DMS79 treated with DMSO at 0.1 percent for 48 hours (cell line): Measurements from ENCODE around the gene VPS37C.
A peak's percentile ranks its signal among the peaks of the same experiment; 100 is the strongest.

Source experiments
- DNase-seq: peaks from one replicate; lab custom pipeline; 2025; lab: John Stamatoyannopoulos, UW

Gene VPS37C

DNA sequence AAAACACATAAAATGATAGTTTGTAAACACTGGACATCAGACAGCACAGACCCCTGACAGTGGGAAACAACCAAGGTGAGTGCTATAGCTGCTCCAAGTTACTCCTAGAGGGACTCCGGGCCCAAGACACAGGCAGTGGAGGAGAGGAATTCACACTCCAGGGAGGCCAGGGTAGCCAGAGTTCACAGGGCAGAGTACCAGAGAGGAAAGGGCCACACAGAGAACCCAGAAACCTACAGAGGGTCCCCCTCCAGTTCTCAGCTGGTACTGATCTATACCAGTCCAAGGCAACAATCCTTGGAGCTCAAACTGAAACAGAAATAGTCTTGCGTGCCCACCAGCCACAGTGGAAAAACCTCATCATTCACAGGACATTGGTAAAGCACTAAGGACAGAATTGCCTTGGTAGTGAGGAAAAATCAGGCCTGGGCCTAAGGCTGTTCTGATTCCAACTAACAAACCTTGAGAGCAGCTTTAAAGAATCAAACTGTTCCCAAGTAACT, 7.6 kb downstream of the VPS37C start:
- DNase-seq = no peak

DNA sequence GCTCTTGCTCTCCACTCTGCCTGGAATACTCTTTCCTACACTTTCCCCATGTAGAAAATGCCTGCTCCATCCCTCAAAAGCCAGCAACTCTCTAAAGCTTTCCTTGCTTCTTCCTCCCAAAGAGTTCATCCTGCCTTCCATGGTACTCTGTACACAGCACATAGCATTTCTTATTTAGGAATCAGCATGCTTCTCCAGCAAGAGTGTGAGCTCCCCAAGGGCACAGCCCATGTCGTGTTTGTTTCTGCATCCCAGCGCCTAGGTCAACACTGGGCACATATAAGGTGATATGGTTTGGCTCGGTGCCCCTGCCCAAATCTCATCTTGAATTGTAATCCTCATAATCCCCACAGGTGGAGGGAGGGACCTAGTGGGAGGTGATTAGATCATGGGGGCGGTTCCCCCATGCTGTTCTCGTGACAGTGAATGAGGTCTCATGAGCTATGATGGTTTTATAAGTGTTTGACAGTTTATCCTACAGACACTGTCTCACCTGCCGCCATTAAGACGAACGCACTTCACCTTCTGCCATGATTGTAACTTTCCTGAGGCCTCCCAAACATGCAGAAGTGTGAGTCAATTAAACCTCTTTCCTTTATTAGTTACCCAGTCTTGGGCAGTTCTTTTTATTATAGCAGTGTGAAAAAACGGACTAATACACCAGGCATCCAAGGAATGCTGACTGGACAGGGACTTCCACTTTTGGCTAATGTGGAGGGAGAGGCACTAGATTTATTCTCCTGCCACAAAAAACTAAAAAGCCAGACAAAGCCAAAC, 8.2 kb downstream of the VPS37C start:
- no peak for DNase-seq

DNA sequence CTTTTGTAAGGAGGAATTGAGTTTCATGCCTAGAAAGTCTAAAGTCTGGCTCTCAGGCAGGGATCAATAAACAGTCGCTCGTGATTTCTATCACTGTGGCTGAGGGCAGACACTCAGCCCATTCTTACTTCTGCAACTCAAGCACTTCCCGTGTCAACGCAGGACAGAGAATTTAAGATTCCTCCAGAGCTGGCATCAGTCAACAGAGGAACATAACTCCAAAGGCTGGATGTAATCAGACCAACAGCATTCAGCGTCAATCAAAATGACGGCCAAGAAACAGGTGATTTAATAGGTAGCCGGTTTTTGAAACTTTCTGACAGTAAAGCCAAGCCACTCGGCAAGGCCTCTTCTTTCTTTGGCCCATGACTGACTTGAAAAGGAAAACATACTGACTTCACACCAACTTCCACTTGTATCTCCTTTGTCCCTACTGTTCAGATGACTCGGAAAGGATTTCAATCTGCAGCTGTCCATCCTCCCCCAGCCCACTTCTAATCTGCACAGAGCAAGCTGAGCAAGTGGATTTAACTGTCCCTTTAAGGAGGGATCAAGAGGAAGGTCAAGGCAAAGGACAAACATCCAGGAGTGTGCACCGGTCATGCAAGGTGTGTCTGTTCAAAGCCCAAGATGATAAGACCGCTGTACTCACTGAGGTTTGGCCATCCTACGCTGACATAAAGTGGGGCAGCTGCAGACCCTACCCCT, 9.5 kb downstream of the VPS37C start:
- no peak for DNase-seq

DNA sequence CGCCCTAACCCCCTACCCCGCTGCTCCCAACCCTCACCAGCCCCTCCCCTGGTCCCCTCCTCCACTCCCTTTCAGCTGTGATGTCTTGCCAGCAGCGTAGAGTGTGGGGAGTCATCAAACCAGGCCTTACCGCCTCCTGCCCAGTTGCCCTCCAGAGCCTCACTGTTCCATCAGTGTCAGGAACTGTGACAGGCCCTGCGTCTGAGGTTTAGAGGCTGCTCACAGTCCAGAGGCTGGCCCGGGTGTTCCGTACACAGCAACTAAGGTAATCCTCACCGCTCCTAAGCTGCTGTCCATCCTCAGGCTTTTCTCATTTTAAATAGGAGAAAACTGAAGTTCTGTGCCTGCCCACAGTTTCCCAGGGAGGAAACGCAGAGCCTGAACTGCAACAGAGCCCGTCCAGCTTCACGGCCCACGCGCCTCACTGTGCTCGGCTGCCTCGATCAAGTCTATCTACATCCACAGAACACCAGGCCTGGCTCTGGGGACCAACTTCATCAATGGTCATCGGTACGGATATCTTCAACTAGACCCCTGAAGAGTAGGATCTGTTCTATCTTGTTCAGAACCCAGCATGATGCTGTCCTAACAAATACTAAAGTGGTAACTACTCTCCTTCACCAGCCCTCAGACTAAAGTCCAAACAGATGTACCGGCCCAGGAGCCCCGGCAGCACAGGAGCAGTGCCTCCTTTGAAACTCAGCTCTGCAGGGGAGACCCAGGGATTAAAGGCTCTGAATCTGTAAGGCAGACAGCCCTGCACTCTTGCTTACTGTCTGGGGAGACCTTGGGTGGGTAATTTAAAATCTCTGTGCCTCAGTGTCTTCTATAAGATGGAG, 10.3 kb downstream of the VPS37C start:
- DNase-seq = no peak

DNA sequence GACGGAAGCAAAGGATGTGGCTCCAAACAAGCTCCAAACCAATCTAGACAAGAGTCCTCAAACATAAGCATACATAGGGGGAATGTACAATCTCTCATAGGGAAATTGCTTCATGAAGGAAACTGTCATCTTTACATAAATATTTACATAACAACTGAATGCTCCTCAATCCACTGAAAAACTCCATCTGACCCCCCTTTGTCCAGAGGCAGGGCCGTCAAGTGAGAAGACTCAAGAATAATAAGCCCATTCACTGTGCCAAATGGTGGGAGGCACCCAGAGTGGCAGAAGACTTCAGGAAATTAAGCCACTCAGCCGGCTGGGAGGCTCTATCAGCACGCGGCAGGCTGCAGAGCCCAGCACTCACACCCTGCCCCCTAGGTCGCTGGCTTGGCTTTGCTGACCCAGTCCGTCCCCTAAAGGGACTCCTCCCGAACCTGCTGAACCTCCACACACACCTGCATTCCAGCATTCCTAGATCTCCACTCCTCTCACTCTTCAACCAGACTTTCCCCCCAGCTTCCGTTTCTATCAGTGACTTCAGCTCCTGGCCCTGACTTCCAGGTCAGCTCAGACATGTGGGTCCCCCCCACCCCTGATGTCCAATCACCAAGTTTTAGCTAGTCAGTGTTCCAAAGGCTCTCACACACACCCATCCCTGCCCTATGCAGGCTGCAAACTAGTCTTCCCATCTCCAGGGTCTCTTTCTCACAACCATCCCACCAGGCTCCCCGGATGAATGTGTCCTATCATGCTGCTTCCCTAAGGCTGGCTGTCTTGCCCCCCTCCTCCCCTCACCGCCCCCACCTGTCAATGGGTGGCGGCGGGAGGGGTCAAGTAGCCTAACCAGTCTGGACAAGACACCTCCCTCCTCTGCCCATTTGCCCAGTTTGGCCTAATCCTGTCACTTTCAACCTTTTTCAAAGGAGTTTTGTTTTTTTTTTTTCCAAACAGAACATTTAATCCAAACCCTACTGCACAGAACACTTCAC, 11.3 kb downstream of the VPS37C start:
- no peak for DNase-seq

DNA sequence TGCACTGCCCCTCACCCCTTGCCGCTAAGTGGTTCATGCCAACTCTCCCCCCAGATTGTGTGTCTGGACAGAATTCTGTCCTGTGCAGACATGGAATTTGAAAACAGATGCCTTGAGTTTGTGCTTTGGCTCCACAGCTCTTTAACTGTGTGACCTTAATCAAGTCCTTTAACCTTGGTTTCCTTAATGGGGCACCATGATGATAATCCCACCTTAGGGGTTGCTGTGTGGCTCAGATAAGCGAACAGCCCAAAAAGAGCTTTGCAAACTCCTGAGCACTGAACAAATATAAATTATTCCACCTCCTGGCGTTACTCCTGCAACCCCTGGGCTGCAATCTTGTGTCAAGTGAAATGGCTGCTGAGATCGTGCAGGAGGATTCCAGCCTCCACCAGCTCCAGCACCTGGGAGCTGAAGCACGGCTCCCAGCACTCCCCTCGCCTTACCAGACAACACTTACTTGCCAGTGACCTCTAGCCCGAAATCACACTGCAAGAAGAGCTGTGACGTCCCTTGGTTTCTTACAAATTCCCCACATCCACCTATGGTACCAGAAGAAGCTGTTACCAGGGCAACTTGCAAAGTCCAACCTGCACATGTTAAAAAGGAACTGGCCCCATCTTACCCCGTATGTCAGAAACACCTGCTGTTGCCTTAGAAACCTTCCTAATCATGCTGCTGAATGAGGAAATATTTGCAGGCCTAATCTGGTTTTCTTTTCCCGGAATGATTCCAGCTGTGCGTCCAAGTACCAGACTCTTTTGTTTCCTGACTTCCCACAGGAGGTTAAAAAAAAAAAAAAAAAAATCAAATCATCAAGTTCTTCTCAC, 13.2 kb downstream of the VPS37C start:
- peak; percentile 54 for DNase-seq

DNA sequence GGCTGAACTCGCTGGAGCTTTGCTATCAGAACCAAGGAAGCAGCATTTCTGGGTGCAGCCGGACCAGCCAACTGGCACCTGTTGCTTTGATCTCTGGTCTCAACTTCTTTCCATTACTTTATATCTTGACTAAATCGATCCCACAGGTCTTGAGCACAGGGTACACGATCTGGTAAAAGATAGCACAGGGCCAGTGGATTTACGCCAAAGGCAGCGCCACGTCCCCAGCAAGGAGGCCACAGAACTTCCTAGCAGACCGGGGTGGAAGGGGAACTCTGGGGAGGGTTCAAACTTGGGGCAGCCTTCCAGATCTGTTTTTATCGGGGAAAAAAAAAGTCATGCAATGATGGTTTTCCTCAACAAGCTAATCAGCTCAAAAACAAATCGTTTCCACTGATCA, 14.0 kb downstream of the VPS37C start:
- DNase-seq = no peak

DNA sequence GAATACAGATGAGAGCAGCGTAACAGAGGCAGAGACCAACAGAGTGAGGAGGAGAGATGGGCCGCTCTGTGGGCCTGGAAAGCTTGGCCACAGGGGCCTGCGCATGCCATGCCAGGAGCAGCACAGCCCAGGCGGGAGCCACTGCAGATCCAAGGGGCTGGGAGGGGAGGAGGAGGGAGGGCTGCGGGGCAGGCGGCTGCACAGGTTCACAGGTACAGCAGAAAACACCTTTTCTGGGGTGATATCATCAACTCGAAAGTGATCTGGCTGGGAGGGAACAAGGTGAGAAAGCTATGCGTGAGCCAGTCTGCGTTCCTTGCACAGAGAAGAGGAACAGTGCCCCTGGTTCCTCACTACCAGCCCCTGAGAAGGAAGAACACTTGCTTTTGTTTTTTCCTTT, 14.8 kb downstream of the VPS37C start:
- DNase-seq = no peak

DNA sequence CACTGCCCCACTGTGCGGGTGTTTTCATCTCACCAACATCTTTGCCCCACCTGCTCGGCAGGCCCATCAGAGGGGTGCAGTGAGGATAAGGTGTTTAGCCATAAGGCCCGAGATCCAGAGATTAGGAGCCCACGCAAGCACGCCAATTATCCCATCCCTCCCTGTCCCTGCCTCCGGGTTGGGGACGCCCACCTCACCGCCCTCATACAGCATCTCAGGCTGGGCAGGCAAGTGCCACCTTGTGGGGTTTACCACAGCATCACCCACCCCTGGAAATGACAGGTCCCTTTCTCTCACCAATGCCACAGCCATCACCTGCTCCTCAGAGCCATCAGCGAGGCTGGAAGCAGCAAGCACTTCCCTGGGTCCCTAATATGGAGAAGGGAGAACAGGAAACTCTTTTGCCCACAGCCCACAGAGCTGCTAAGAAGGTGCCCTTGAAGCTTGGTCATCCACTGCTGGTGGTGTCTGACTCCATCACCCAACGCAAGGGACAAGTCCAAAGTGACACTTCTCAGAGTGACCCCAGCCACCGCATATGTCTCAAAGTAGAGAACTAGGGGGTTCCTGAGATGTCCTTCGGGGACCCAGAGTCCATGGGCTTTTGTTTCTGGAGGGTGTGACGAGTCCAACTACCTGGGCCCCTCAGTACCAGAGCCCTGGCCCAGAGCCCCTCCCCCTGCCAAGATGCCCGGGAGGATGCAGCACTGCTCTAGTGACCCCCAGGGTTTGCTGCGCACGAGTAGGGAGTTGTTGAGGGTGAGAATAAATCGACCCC, 15.8 kb downstream of the VPS37C start:
- DNase-seq = no peak

DNA sequence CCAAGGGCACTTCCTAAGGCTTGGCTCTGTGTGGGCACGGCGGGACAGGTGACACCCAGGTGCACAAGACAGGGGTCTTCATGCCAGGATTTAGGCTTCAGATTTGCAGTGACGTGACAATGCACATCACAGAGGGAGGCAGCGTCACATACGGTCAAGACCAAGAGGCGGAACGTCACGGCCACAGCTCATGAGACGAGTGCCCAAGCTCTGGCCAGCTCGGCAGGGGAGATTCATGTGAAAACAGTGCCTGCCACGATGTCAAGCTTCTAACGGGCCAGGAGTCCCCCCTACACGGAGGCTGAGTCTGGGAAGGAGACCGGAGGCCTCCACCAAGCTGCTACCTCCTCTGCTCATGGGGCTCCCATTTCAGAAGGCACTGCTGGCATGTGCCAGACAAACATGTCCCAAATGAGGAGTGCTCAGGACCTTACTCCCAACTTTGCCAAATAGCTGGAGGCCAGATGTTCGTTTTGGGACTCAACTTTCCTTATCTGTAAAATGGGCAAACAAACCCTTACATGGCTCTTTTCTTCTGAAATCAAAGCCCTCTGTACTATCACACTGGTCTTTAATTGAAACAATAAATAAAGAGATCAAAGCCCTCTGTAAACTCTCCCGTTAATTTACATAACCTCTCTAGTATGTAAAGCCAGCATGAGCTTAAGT, 16.6 kb downstream of the VPS37C start:
- DNase-seq = no peak

DNA sequence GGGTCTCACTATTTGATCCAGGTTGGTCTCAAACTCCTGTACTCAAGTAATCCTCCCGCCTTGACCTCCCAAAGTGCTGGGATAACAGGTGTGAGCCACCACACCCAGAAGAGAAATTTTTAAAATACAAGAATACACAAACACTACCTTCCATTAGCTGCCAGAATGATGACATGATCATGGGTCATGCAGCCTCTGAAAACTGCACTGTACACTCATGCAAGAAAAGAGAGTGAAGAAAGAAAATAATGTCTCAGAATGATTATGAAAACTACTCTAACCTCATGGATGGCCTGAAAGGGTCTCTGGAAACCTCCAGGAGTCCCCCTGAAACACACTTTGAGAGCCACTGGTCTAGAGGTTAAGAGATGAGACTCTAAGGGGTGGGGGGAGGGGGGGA, 18.8 kb downstream of the VPS37C start:
- DNase-seq = no peak

DNA sequence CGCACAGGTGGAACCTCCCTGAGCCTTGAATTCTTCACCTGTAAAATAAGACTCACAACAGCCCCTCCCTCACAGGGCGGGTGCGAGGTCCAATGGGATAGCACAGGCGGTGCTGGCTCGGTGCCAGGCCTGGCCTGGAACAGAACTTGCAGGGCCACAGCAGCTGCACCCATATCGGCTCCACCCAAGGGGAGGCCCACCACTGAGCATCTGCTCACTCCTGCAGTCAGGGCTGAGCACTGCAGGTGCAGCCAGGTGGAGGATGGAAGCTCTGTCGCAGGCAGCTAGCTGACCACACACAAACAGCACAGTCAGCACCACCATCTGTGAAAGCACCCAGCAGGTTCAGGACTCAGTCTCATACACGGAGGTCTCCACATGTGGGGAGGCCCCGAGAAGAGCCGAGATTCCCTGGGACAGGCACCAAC, 19.6 kb downstream of the VPS37C start:
- DNase-seq = peak; percentile 77

DNA sequence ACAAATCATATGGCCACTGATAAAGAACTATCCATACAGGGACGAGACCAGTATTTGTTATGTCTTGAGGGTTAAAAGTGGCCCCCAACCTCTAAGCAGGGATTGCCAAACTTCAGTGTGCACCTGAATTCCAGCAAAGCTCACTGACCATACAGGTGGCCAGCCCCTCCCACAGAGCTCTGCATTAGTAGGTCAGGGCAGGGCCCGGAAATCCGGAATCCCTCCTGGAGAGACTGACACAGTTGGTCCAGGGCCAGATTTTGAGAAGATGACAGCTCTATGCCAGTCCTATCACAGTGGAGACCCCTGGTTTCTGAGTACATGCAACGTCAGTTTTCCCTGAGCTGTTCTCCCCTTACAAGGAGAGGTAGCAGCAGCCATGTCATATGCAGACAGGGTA, 20.8 kb downstream of the VPS37C start:
- no peak for DNase-seq

DNA sequence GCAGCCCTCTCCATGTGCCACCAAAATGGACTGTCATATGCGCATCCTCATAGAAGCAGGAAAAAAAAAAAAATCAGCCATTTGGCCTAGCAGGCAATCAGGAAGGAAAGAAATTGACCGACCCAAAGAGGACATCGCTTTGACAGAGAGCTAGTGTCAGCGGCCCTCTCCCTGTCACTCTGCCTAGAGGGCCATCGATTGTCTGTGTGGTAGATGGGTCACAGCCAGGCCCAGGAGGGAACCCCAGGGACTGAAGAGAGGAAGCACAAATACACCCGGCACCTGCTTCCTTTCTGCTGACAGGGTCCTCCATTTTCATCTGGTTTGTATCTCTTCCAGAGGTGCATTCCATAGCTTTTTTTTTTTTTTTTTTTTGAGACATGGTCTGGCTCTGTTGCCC, 21.8 kb downstream of the VPS37C start:
- DNase-seq = no peak

DNA sequence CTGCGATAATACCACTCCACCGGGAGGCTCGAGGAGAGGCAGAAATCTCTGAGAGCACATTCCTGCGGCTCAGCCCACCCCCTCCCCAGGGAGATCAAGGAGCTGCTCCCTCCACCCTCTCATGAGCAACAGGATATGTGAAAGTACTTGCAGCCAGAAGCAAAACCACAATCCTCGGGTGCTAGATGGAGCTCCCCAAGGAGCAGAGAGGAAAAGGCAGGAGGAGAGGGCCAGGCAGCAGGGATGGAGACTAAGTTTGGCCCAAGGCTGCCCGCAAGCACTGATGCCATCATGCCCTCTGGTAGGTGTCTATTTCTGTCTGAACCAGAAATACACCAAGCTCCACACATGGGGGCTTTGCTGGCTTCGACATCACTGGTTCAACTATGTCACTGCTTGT, 22.3 kb downstream of the VPS37C start:
- no peak for DNase-seq

DNA sequence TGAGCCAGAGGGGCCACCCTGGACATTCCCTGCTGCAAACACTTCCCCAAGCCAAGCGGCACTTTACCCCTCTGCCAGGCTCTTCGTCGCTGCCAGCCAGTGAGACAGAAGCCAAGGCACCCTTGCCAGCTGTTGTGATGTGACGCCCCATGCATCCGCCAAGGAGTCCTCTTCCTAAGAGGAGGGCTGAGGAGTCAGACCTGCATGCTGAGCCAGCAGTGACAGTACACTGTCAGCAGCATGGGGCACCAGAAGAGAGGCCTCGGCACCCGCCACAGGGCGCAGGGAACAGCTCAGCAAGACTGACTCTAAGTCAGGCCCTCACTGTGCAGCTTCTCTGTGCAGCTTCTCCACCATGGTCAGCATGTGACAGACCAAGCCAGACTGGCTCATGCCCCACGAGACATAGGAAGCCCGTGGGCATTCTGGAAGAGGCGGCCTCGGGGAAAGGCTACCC, 26.4 kb downstream of the VPS37C start:
- DNase-seq = no peak

DNA sequence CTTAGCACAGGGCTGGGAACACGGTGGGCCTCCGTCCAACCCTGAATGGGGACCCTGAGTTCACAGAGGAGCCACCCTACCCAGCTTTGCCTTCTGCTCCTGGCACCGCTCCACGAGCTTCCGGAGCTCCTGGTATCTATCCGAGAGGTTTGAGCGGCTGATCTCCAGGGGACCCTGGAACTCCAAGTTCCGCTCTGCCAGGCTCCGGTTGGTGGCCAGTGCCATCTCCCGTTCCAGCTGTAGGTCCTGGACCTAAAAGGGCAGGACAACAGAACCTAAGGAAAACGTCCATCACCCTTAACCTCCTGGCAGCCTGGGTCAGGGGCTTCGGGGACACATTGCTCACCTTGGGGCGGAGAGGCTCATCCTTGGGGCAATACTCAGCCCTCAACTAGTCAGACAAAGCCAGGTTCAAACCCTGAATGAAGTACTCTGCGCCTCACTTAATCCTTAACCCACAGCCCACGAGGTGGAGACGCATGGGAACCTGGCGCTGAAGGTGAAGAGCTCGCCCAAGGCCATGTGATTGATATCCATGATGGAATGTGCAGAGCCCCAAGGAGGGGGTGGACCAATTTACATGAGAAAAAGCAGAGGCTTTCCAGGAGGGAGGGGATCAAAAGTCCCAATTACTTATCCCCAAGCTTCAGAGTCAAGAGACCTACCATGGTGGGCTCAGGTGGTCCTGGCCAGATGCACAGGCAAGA, 27.1 kb downstream of the VPS37C start:
- no peak for DNase-seq

DNA sequence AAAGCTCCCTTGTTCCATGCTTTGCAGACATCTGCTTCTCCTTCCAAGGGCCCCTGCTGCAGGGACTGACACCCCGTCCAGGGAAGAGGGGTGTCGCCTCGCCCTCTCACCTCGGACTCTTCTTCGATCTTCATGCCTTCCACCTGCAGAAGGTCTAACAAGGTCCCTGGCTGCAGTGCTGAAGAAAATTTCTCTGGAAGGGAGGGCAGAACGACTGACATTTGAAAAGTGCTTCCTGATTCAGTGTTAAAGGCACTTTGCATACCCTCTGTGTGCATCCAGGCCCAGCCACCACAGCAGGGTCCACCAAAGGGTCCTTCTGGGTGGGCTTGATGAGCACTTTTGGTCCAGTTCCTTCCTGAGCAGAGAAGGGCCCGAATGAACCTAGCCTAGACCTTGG, 28.1 kb downstream of the VPS37C start:
- DNase-seq = no peak
